Spinal cord (tissue), 10 donors: Measurements from ENCODE around the gene ORM1. TPM values are rescaled to one million over a fixed set of nuclear protein-coding genes. Genes with fewer than 3 reads are reported as not detected.

Experiments
- DNase-seq, 6 donors: peaks; one replicate each; pipeline versions ENCODE4 v3.0.0 to v3.0.0-alpha.2; 2013 to 2015; ENCODE audit warnings: low spot score in 6 of 6, low read depth in 4 of 6
- H3K27ac ChIP-seq: one replicate; pipeline ENCODE4 v1.5.1; 2013; ENCODE audit warnings: low read depth, low read length, control low read depth
- H3K27me3 ChIP-seq: one replicate; pipeline ENCODE4 v1.6.1; 2013; ENCODE audit warnings: low read length; ENCODE audit not compliant: control insufficient read depth, insufficient read depth
- H3K36me3 ChIP-seq: one replicate; pipeline ENCODE4 v1.6.1; 2013; ENCODE audit warnings: low read length; ENCODE audit not compliant: control insufficient read depth, insufficient read depth
- H3K4me1 ChIP-seq: one replicate; pipeline ENCODE4 v1.6.1; 2013; ENCODE audit warnings: low read length; ENCODE audit not compliant: control insufficient read depth, insufficient read depth
- H3K4me3 ChIP-seq: one replicate; pipeline ENCODE4 v1.5.1; 2013; ENCODE audit warnings: low read depth, low read length, control low read depth
- H3K9me3 ChIP-seq: one replicate; pipeline ENCODE4 v1.6.1; 2013; ENCODE audit warnings: low read length; ENCODE audit not compliant: control insufficient read depth, insufficient read depth
- WGBS: methylation state at CpG from one replicate; pipeline ENCODE4 v1.1.5; 2013; ENCODE audit warnings: missing lambda C conversion rate; ENCODE audit not compliant: insufficient coverage; 5-methylcytosine and 5-hydroxymethylcytosine counted together
- polyA plus RNA-seq, 2 donors: library from polyadenylated mRNA; unstranded; fragments of 120-200 nt; gene quantifications; one replicate each; pipeline ENCODE4 v1.2.1, GENCODE V29; 2013; ENCODE audit not compliant: insufficient read length in 2 of 2
- total RNA-seq, 2 donors: library from RNA; depleted of rRNA in 1 of 2; stranded (reverse); fragments of 120-200 nt in 1 of 2; fragments of >200 nt in 1 of 2; gene quantifications; one replicate each; pipeline versions ENCODE4 v1.2.3 to v1.2.4, GENCODE V29; 2013 to 2014
- donor health status: healthy.

ORM1 gene
- total and polyA plus RNA-seq, 4 donors = 0.72 to 5.2 TPM; not detected in 2

GRCh38 chr9:114280636-114281472, 42.0 kb upstream of the ORM1 start:
- H3K27ac ChIP-seq = peak overlapping the region; percentile 67
- H3K27me3 ChIP-seq = no peaks in the 10 kb centered on the region
- no peaks in the 10 kb centered on the region for H3K9me3 ChIP-seq
- 84% methylated on average over 8 of the region's 8 CpGs for WGBS
- peaks cover 41% of the 10 kb centered on the region for H3K4me1 ChIP-seq
- no peak overlapping the region for H3K4me3 ChIP-seq
- peaks cover 23% of the 10 kb centered on the region for H3K36me3 ChIP-seq
- peak in 1 of 6 donors; percentile 43 for DNase-seq

- 43% methylated on average over 11 of the region's 12 CpGs for WGBS
- H3K36me3 ChIP-seq = peaks cover 23% of the 10 kb centered on the region
- peaks cover 41% of the 10 kb centered on the region for H3K4me1 ChIP-seq
- peak in 2 of 6 donors; percentile 63 to 76 for DNase-seq
- H3K9me3 ChIP-seq = no peaks in the 10 kb centered on the region
- no peak overlapping the region for H3K4me3 ChIP-seq
- peak overlapping the region; percentile 67 for H3K27ac ChIP-seq
- no peaks in the 10 kb centered on the region for H3K27me3 ChIP-seq
These were observed 41.3 kb upstream of the ORM1 start for GRCh38 chr9:114281473-114282103.

- WGBS = 81% methylated on average over 8 of the region's 10 CpGs
- Histone ChIP-seq H3K36me3 (peaks cover 25% of the 10 kb centered on the region), H3K4me1 (peaks cover 43% of the 10 kb centered on the region), H3K27me3 (no peaks in the 10 kb centered on the region), H3K27ac (peak overlapping the region; percentile 15), H3K4me3 (no peak overlapping the region), H3K9me3 (no peaks in the 10 kb centered on the region)
- DNase-seq = no peak
These were observed 40.8 kb upstream of the ORM1 start for GRCh38 chr9:114282104-114282485.

- peak overlapping the region; percentile 15 for H3K27ac ChIP-seq
- H3K4me3 ChIP-seq = no peak overlapping the region
- peaks cover 29% of the 10 kb centered on the region for H3K36me3 ChIP-seq
- H3K9me3 ChIP-seq = no peaks in the 10 kb centered on the region
- WGBS = 68% methylated on average over 3 of the region's 6 CpGs
- peaks cover 46% of the 10 kb centered on the region for H3K4me1 ChIP-seq
- no peaks in the 10 kb centered on the region for H3K27me3 ChIP-seq
- DNase-seq = no peak
These were observed 40.4 kb upstream of the ORM1 start for GRCh38 chr9:114282507-114282906.

- H3K9me3 ChIP-seq = no peaks in the 10 kb centered on the region
- DNase-seq = peak in 2 of 6 donors; percentile 38 to 88
- peaks cover 50% of the 10 kb centered on the region for H3K4me1 ChIP-seq
- H3K27me3 ChIP-seq = no peaks in the 10 kb centered on the region
- no peak overlapping the region for H3K4me3 ChIP-seq
- peaks cover 29% of the 10 kb centered on the region for H3K36me3 ChIP-seq
- peak overlapping the region; percentile 15 for H3K27ac ChIP-seq
- WGBS = 67% methylated on average over 2 of the region's 5 CpGs
These were observed 40.0 kb upstream of the ORM1 start for GRCh38 chr9:114282926-114283325.

GRCh38 chr9:114283551-114284111, 39.3 kb upstream of the ORM1 start:
- peaks cover 56% of the 10 kb centered on the region for H3K4me1 ChIP-seq

GRCh38 chr9:114284316-114285060, 38.4 kb upstream of the ORM1 start:
- no peaks in the 10 kb centered on the region for H3K27me3 ChIP-seq
- H3K4me1 ChIP-seq = peaks cover 57% of the 10 kb centered on the region
- H3K27ac ChIP-seq = no peak overlapping the region
- H3K4me3 ChIP-seq = no peak overlapping the region
- WGBS = 92% methylated on average over 11 of the region's 11 CpGs
- peaks cover 36% of the 10 kb centered on the region for H3K36me3 ChIP-seq
- no peak for DNase-seq
- H3K9me3 ChIP-seq = no peaks in the 10 kb centered on the region

More at GRCh38 chr9:114283551-114284111, 39.3 kb upstream of the ORM1 start:
- Histone ChIP-seq H3K36me3 (peaks cover 34% of the 10 kb centered on the region), H3K27me3 (no peaks in the 10 kb centered on the region), H3K27ac (no peak overlapping the region), H3K4me3 (no peak overlapping the region), H3K9me3 (no peaks in the 10 kb centered on the region)
- no peak for DNase-seq
- WGBS = 93% methylated on average over 8 of the region's 14 CpGs

- Histone ChIP-seq H3K4me1 (peaks cover 57% of the 10 kb centered on the region), H3K27ac (no peak overlapping the region), H3K9me3 (no peaks in the 10 kb centered on the region), H3K4me3 (no peak overlapping the region), H3K27me3 (no peaks in the 10 kb centered on the region), H3K36me3 (peaks cover 38% of the 10 kb centered on the region)
- DNase-seq = peak in 2 of 6 donors; percentile 29 to 51
- WGBS = 56% methylated on average over 20 of the region's 20 CpGs
These were observed 37.6 kb upstream of the ORM1 start for GRCh38 chr9:114285166-114285867.
